Activated CD8-positive, alpha-beta T cell treated with anti-CD3 and anti-CD28 coated beads for 36 hours (primary cell): ENCODE data around the gene NT5DC3. TPM values are rescaled to one million over a fixed set of nuclear protein-coding genes. Genes with fewer than 3 reads are reported as not detected.

Experiments used
- ATAC-seq: fragments of 200-7000 bp; cut with Tn5 transposase; one replicate; pipeline ENCODE4 v1.10.0; 2021; ENCODE audit warnings: mild to moderate bottlenecking, moderate library complexity
- CTCF ChIA-PET: fragments of 350-600 bp; sonication (Branson Sonifier 250); formaldehyde crosslinking; loops from one replicate; lab custom pipeline; 2021; ENCODE audit warnings: antibody characterized with exemption; lab: Charles Lee
- POLR2A ChIA-PET: fragments of 350-600 bp; sonication (Branson Sonifier 250); formaldehyde crosslinking; loops from one replicate; lab custom pipeline; 2021; ENCODE audit warnings: antibody characterized with exemption; lab: Charles Lee
- DNase-seq: peaks from one replicate; pipeline ENCODE4 v3.0.0-alpha.2; 2020
- H3K27ac Mint-ChIP-seq: one replicate; pipeline ENCODE4 v1.8.0; 2021; ENCODE audit warnings: mild to moderate bottlenecking, mixed read lengths
- H3K27me3 Mint-ChIP-seq: one replicate; pipeline ENCODE4 v1.8.0; 2021; ENCODE audit warnings: mixed read lengths
- H3K36me3 Mint-ChIP-seq: one replicate; pipeline ENCODE4 v1.8.0; 2021; ENCODE audit warnings: low read depth, mixed read lengths
- H3K4me1 Mint-ChIP-seq: one replicate; pipeline ENCODE4 v1.8.0; 2021; ENCODE audit warnings: low read depth, mixed read lengths
- H3K4me3 Mint-ChIP-seq: one replicate; pipeline ENCODE4 v1.8.0; 2021; ENCODE audit warnings: mild to moderate bottlenecking, moderate library complexity, mixed read lengths
- H3K9me3 Mint-ChIP-seq: one replicate; pipeline ENCODE4 v1.8.0; 2021; ENCODE audit warnings: mixed read lengths
- intact Hi-C: fragments of 100-400 bp; cut with micrococcal nuclease; formaldehyde crosslinking; loops from one replicate; pipeline ENCODE4 v1.10.0; 2022
- total RNA-seq, 2 experiments: library from RNA; stranded (reverse); gene quantifications; one replicate each; pipeline ENCODE4 v1.2.3, GENCODE V29; 2021
- TF ChIP-seq, protein P1 (sequence below): fragments of 200-600 bp; IDR thresholded peaks from one replicate; pipeline ENCODE4 v1.8.0; 2022; ENCODE audit warnings: antibody characterized with exemption, mild to moderate bottlenecking

NT5DC3 gene
- total RNA-seq, 2 experiments from 2014 or later, result 8.6 to 9.4 TPM

DNA sequence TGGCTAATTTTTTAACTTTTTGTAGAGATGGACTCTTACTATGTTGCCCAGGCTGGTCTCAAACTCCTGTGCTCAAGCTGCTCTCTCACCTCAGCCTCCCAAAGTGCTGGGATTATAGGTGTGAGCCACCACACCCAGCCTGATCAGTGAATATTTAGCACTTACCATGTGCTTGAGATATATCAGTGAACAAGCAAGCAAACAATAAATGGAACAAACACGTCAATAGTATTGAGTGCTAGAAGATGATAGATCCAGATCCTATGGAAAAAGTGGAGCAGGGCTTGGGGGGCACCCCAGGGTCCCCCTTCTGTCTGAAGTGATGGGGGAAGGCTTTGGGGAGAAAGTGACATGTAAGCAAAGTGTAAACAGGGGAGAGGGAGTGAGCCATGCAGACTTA lies 83.8 kb downstream of the NT5DC3 start:
- ATAC-seq (no peak), DNase-seq (no peak)
- intact Hi-C loops, result no loop called here
- CTCF ChIA-PET, result no interaction called here
- H3K27ac Mint-ChIP-seq, result no peak overlapping the region
- no peaks in the 10 kb centered on the region for H3K9me3 Mint-ChIP-seq
- POLR2A ChIA-PET, result no interaction called here
- no peak overlapping the region for H3K4me3 Mint-ChIP-seq
- no peaks in the 10 kb centered on the region for H3K4me1 Mint-ChIP-seq
- TF ChIP-seq, protein P1, sequence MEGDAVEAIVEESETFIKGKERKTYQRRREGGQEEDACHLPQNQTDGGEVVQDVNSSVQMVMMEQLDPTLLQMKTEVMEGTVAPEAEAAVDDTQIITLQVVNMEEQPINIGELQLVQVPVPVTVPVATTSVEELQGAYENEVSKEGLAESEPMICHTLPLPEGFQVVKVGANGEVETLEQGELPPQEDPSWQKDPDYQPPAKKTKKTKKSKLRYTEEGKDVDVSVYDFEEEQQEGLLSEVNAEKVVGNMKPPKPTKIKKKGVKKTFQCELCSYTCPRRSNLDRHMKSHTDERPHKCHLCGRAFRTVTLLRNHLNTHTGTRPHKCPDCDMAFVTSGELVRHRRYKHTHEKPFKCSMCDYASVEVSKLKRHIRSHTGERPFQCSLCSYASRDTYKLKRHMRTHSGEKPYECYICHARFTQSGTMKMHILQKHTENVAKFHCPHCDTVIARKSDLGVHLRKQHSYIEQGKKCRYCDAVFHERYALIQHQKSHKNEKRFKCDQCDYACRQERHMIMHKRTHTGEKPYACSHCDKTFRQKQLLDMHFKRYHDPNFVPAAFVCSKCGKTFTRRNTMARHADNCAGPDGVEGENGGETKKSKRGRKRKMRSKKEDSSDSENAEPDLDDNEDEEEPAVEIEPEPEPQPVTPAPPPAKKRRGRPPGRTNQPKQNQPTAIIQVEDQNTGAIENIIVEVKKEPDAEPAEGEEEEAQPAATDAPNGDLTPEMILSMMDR, result no peak
- H3K27me3 Mint-ChIP-seq, result peaks cover 3% of the 10 kb centered on the region
- no peaks in the 10 kb centered on the region for H3K36me3 Mint-ChIP-seq

DNA sequence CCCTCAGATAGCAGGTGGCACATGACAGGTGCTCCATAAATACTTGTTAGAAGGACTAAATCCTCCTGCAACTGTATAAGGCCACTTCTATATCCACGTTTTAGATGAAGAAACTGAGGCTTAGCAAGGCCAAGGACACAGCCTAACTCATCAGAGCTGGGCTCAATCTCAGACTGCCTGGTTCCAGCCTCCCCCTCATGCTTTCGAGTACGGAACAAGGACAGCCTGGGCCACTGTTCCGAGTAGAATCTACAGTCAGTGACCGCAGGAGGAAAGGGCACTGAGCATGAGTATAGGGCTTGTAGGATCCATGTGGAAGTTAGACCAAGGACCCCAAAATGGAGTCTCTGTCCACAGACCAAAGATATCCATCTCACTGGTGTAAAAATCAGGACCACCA lies 84.6 kb downstream of the NT5DC3 start:
- peaks cover 4% of the 10 kb centered on the region for H3K27me3 Mint-ChIP-seq
- DNase-seq, result no peak
- H3K9me3 Mint-ChIP-seq, result no peaks in the 10 kb centered on the region
- intact Hi-C loops, result no loop called here
- no peak for ATAC-seq
- ChIA-PET CTCF (no interaction called here), POLR2A (no interaction called here)
- H3K4me1 Mint-ChIP-seq, result no peaks in the 10 kb centered on the region
- no peak overlapping the region for H3K4me3 Mint-ChIP-seq
- TF ChIP-seq, protein P1, result no peak
- no peaks in the 10 kb centered on the region for H3K36me3 Mint-ChIP-seq
- no peak overlapping the region for H3K27ac Mint-ChIP-seq

DNA sequence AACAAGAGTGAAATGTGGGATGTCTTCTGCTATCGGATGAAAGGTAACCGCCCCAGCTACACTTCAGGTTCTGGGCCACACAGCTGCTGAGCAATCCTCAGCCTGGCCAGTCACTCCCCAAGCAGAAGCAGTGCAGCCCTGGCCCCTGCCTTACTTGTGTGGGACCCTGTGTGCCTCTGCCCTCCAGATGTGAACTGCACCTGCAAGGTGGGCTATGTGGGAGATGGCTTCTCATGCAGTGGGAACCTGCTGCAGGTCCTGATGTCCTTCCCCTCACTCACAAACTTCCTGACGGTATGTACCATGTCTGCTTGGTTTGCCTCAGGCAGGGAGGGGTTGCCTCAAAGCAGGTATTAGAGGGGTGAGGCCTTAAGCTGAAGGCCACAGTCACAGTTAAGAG lies 85.6 kb downstream of the NT5DC3 start:
- Mint-ChIP-seq H3K36me3 (no peaks in the 10 kb centered on the region), H3K4me3 (no peak overlapping the region), H3K27ac (no peak overlapping the region), H3K27me3 (peaks cover 8% of the 10 kb centered on the region), H3K9me3 (no peaks in the 10 kb centered on the region), H3K4me1 (no peaks in the 10 kb centered on the region)
- intact Hi-C loops, result no loop called here
- POLR2A ChIA-PET, result no interaction called here
- DNase-seq, result no peak
- CTCF ChIA-PET, result no interaction called here
- TF ChIP-seq, protein P1, result no peak
- no peak for ATAC-seq

DNA sequence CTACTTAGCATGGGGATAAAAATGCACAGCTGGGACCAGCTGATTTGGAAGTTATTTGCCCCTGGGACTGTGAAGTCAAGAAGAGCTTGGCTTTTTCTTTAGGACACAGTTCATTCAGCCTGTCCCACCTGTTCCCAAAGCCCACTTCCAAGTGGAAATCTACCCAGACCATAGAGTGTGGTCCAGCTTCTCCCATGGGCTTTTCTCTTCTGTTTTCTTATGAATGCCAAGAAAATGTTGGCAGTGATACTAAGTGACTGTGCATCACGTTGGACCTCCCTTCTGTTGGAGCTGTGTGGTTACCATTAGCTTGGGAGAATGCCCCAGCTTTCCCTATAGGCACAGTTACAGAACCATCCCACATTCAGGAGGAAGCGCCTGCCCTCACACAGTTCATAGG lies 89.4 kb downstream of the NT5DC3 start:
- Mint-ChIP-seq H3K36me3 (no peaks in the 10 kb centered on the region), H3K27ac (no peak overlapping the region), H3K9me3 (no peaks in the 10 kb centered on the region), H3K4me3 (no peak overlapping the region), H3K4me1 (no peaks in the 10 kb centered on the region), H3K27me3 (peaks cover 11% of the 10 kb centered on the region)
- CTCF ChIA-PET, result interaction anchor here (1.1 to 1.4 kb wide), 2 partner anchors 9 to 44 kb away, joined by 3 read pairs; no protein-coding TSS in a partner anchor
- TF ChIP-seq, protein P1, result no peak
- POLR2A ChIA-PET, result no interaction called here
- ATAC-seq (no peak), DNase-seq (no peak)
- intact Hi-C loops, result no loop called here

DNA sequence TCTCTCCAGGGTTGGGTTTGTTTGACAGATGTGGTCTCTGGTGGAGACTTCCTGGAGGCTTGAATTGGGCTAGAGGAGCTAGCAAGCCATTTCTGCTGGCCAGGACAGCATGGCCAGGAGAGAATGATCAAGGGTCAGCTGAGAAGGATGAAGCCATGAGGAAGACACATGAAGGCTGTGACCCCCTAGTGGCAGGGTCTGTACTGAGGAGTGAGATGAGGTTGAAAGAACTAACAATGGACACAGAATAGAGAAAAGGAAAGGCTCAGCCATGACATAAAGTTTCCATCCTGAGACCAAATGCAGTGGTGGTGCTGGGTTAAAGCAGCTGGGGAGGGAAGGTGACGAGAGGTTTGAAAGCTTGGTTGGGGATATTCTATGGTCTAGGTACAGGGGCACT lies 89.9 kb downstream of the NT5DC3 start:
- Mint-ChIP-seq H3K4me3 (no peak overlapping the region), H3K27ac (no peak overlapping the region), H3K36me3 (no peaks in the 10 kb centered on the region), H3K9me3 (no peaks in the 10 kb centered on the region), H3K4me1 (no peaks in the 10 kb centered on the region), H3K27me3 (peaks cover 11% of the 10 kb centered on the region)
- TF ChIP-seq, protein P1, result no peak
- ChIA-PET POLR2A (no interaction called here), CTCF (interaction anchor here (0.9 to 1.4 kb wide), 3 partner anchors 10 to 43 kb away, joined by 3 read pairs; no protein-coding TSS in a partner anchor)
- intact Hi-C loops, result no loop called here
- peak; percentile 3 for DNase-seq
- ATAC-seq, result peak; percentile 51
